Nephron (organoid): ENCODE data around the gene MTERF2.
A peak's percentile ranks its signal among the peaks of the same experiment; 100 is the strongest.
"Not testable (repeated sequence)": the region's sequence is repeated elsewhere in the genome, so short reads cannot be mapped to it uniquely, and the experiment has no call there.

ENCODE experiments used
- H3K27ac Mint-ChIP-seq, 3 experiments: 2 replicates each; pipeline ENCODE4 v1.8.0; 2020; ENCODE audit warnings: mixed read lengths in 3 of 3, mild to moderate bottlenecking in 2 of 3, moderate library complexity in 1 of 3
- H3K27me3 Mint-ChIP-seq: 2 replicates; pipeline ENCODE4 v1.8.0; 2021; ENCODE audit warnings: low read depth, mild to moderate bottlenecking, moderate library complexity, mixed read lengths
- H3K36me3 Mint-ChIP-seq: 2 replicates; pipeline ENCODE4 v1.8.0; 2020; ENCODE audit warnings: low read depth, mixed read lengths
- H3K4me1 Mint-ChIP-seq: 2 replicates; pipeline ENCODE4 v1.8.0; 2020; ENCODE audit warnings: mixed read lengths
- H3K4me3 Mint-ChIP-seq, 3 experiments: 2 replicates each; pipeline ENCODE4 v1.8.0; 2020; ENCODE audit warnings: mild to moderate bottlenecking in 3 of 3, mixed read lengths in 3 of 3, moderate library complexity in 2 of 3
- H3K9me3 Mint-ChIP-seq: 2 replicates; pipeline ENCODE4 v1.8.0; 2020; ENCODE audit warnings: mixed read lengths
- CTCF ChIP-seq, 3 experiments: fragments of 200-600 bp; sonication (generic); IDR thresholded peaks; one replicate each; pipeline ENCODE4 v1.5.0; 2021; ENCODE audit warnings: antibody characterized with exemption in 3 of 3; ENCODE audit not compliant: unreplicated experiment in 3 of 3

MTERF2 gene

DNA sequence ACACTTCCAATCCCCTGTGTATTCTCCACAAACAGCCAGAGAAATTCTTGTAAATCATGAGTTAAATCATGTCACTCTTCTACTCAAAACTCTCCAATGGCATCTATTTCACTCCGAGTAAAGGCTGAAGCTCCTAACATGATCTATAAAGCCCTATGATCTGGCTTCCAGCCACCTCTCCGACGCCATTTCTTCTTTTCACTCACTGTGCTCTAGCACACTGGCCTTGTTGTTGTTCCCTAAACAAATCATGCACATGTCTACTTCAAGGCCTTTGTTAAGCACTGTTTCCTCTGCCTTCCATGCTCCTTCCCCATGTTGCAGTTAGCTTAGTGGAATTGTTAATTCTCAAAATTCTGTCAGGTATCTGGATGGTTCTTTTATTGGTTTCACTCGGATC, 30.1 kb upstream of the MTERF2 start:
- Mint-ChIP-seq H3K9me3 (no peaks in the 10 kb centered on the region), H3K36me3 (peaks cover 23% of the 10 kb centered on the region), H3K27me3 (no peaks in the 10 kb centered on the region), H3K4me1 (no peaks in the 10 kb centered on the region), H3K4me3 (no peak overlapping the region), H3K27ac (no peak overlapping the region)
- TF ChIP-seq CTCF (IDR thresholded peaks at IDR 0.05; ENCODE audit: unreplicated experiment in 3 of 3): no peak

- H3K4me3 Mint-ChIP-seq: no peak overlapping the region
- TF ChIP-seq CTCF (IDR thresholded peaks at IDR 0.05; ENCODE audit: unreplicated experiment in 3 of 3): peak in 1 of 3 experiments; percentile 11
- H3K27ac Mint-ChIP-seq: no peak overlapping the region
- H3K9me3 Mint-ChIP-seq: no peaks in the 10 kb centered on the region
- no peaks in the 10 kb centered on the region for H3K27me3 Mint-ChIP-seq
- no peaks in the 10 kb centered on the region for H3K4me1 Mint-ChIP-seq
- peaks cover 27% of the 10 kb centered on the region for H3K36me3 Mint-ChIP-seq
Observed at GRCh38 chr12:107014055-107014454, 27.1 kb upstream of the MTERF2 start.

DNA sequence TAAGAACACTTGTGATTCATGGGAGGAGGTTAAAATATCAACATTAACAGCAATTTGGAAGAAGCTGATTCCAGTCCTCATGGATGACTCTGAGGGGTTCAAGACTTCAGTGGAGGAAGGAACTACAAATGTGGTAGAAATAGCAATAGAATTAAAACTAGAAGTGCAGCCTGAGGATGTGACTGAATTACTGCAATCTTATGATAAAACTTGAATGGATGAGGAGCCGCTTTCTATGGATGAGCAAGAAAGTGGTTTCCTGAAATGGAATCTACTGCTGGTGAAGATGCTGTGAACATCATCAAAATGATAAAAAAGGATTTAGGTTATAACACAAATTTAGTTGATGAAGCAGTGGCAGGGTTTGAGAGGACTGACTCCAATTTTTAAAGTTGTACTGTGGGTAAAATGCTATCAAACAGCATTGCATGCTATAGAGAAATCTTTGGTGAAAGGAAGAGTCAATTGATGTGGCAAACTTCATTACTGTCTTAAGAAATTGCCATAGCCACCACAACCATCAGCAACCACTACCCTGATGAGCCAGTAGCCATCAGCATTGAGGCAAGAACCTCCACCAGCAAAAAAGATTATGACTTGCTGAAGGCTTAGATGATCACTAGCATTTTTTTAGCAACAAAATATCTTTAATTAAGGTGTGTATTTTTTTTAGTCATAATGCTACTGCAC, 25.9 kb upstream of the MTERF2 start:
- Mint-ChIP-seq H3K27ac (no peak overlapping the region), H3K4me1 (no peaks in the 10 kb centered on the region), H3K4me3 (no peak overlapping the region), H3K36me3 (peaks cover 38% of the 10 kb centered on the region), H3K27me3 (no peaks in the 10 kb centered on the region), H3K9me3 (peaks cover 2% of the 10 kb centered on the region)
- TF ChIP-seq CTCF (IDR thresholded peaks at IDR 0.05; ENCODE audit: unreplicated experiment in 3 of 3): no peak

DNA sequence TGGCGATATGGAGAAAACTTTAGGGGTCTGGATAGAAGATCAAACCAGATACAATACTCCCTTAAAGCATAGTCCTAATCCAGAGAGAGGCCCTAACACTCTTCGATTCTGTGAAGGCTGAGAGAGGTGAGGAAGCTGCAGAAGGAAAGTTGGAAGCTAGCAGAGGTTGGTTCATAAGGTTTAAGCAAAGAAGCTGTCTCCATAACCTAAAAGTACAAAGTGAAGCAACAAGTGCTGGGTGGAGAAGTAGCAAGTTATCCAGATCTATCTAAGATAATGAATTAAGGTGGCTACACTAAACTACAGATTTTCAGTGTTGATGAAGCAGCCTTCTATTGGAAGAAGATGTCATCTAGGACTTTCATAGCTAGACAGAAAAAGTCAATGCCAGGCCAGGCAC, 24.6 kb upstream of the MTERF2 start:
- Mint-ChIP-seq H3K4me3 (no peak overlapping the region), H3K27ac (no peak overlapping the region), H3K4me1 (no peaks in the 10 kb centered on the region), H3K27me3 (no peaks in the 10 kb centered on the region), H3K36me3 (peaks cover 32% of the 10 kb centered on the region), H3K9me3 (peaks cover 2% of the 10 kb centered on the region)
- no peak for TF ChIP-seq CTCF (IDR thresholded peaks at IDR 0.05; ENCODE audit: unreplicated experiment in 3 of 3)

GRCh38 chr12:107007411-107007810, 20.5 kb upstream of the MTERF2 start:
- no peaks in the 10 kb centered on the region for H3K27me3 Mint-ChIP-seq
- H3K4me1 Mint-ChIP-seq: no peaks in the 10 kb centered on the region
- H3K36me3 Mint-ChIP-seq: peaks cover 30% of the 10 kb centered on the region
- peaks cover 4% of the 10 kb centered on the region for H3K9me3 Mint-ChIP-seq
- no peak for TF ChIP-seq CTCF (IDR thresholded peaks at IDR 0.05; ENCODE audit: unreplicated experiment in 3 of 3)
- no peak overlapping the region for H3K4me3 Mint-ChIP-seq
- no peak overlapping the region for H3K27ac Mint-ChIP-seq

GRCh38 chr12:107002665-107003064, 15.7 kb upstream of the MTERF2 start:
- H3K27ac Mint-ChIP-seq: not testable (repeated sequence)

More at GRCh38 chr12:107002665-107003064, 15.7 kb upstream of the MTERF2 start:
- not testable (repeated sequence) for H3K4me3 Mint-ChIP-seq, H3K4me1 Mint-ChIP-seq, H3K9me3 Mint-ChIP-seq, H3K27me3 Mint-ChIP-seq
- peaks cover 32% of the 10 kb centered on the region for H3K36me3 Mint-ChIP-seq
